Measurements from ENCODE around the gene CYP2C8. TPM values are rescaled to one million over a fixed set of nuclear protein-coding genes. Genes with fewer than 3 reads are reported as not detected.

Gene CYP2C8
- total RNA-seq = 0.21 TPM in 1 of 2 replicates, not detected in the other

DNA sequence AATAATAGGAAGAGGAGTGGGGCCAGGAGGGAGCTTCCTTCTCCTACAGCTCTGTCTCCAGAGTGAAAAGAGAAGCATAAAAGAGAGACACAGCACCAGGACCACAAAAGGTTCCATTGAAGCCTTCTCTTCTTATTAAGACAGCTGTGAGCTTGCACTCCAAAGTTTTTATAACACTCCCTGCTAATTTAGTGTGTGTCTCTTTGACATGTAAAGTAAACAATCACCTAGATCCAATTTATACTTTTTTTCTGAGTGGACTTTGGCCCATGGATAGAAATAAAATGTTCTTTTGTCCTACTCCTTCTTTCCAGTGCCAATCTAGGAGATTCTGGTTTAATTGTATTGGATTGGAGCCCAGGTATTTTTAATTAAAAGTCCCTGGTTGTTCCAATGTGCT lies at the start of gene CYP2C8:
TSS of gene CYP2C8 (minus strand) at position 212 of the 400 bp plus-strand sequence. CDS start at position 117, 95 bp downstream.

Other genes starting within 250 kb of the CYP2C8 start
- not detected in 2 replicates for gene CYP2C9, start 130.8 kb downstream of the CYP2C8 start, total RNA-seq
- gene ACSM6, start 124.7 kb upstream of the CYP2C8 start, total RNA-seq = not detected in 2 replicates
- 27.2 and 29.8 TPM in 2 replicates for gene PDLIM1, start 221.5 kb upstream of the CYP2C8 start, total RNA-seq

Data from tracheal epithelial cell (primary cell).